Endothelial cell of umbilical vein (primary cell): ENCODE results near the gene ACVR1C. TPM values are rescaled to one million over a fixed set of nuclear protein-coding genes. Genes with fewer than 3 reads are reported as not detected.

Source experiments
- BruUV-seq: library from RNA; stranded (reverse); fragments of 400-500 nt; replicated peaks from 2 replicates; lab custom pipeline; 2021; lab: Mats Ljungman, UMichigan
- CTCF ChIA-PET: fragments of 300-600, 350-600 bp; sonication (Branson Sonifier 250); formaldehyde crosslinking; loops from one replicate; lab custom pipeline; 2021; ENCODE audit warnings: antibody characterized with exemption, inconsistent platforms; lab: Charles Lee
- POLR2A ChIA-PET: fragments of 300-600, 350-600 bp; sonication (Branson Sonifier 250); formaldehyde crosslinking; loops from one replicate; lab custom pipeline; 2021; ENCODE audit warnings: antibody characterized with exemption, inconsistent platforms; lab: Charles Lee
- DNase-seq: peaks from one replicate; pipeline ENCODE4 v3.0.0-alpha.2; 2011; ENCODE audit warnings: low read depth, low spot score
- FAIRE-seq: peaks from 2 replicates; lab custom pipeline; 2011; peaks lifted over from hg19 to GRCh38; lab: Jason Lieb, UNC
- H2AFZ ChIP-seq: 2 replicates; pipeline ENCODE4 v1.6.0; 2012; ENCODE audit warnings: low read depth, low read length, control low read depth, inconsistent platforms
- H3K27ac ChIP-seq: 2 replicates; pipeline ENCODE4 v1.5.1; 2011; ENCODE audit warnings: low read depth, mild to moderate bottlenecking, control low read depth, low read length, moderate library complexity; ENCODE audit not compliant: insufficient read depth
- H3K27me3 ChIP-seq, 2 experiments: 2 replicates each; pipeline versions ENCODE4 v1.6.0 to v1.6.1; 2011; ENCODE audit warnings: low read length in 2 of 2, mixed read lengths in 1 of 2; ENCODE audit not compliant: control insufficient read depth in 2 of 2, insufficient read depth in 2 of 2
- H3K36me3 ChIP-seq, 2 experiments: 2 replicates in 1 of 2; 3 replicates in 1 of 2; pipeline ENCODE4 v1.5.1; 2011; ENCODE audit warnings: low read length in 2 of 2, mild to moderate bottlenecking in 1 of 2, moderate library complexity in 1 of 2; ENCODE audit not compliant: control insufficient read depth in 2 of 2, insufficient read depth in 2 of 2; ENCODE audit errors: extremely low read depth in 1 of 2
- H3K4me1 ChIP-seq: 3 replicates; pipeline ENCODE4 v1.5.1; 2011; ENCODE audit warnings: mild to moderate bottlenecking, low read length; ENCODE audit not compliant: control insufficient read depth, insufficient read depth; ENCODE audit errors: extremely low read depth
- H3K4me2 ChIP-seq: 2 replicates; pipeline ENCODE4 v1.6.1; 2011; ENCODE audit warnings: low read length, control low read depth, mixed read lengths; ENCODE audit not compliant: insufficient read depth
- H3K4me3 ChIP-seq, 3 experiments: fragments of 200-600 bp in 1 of 3; sonication (generic), shearing (Covaris generic) in 1 of 3; replicated peaks in 1 of 3; 2 replicates each; pipeline ENCODE4 v1.5.1; 2011 to 2016; ENCODE audit warnings: control low read depth in 3 of 3, low read length in 3 of 3, mild to moderate bottlenecking in 2 of 3, inconsistent platforms in 1 of 3, low read depth in 1 of 3, moderate library complexity in 1 of 3; ENCODE audit not compliant: insufficient read depth in 1 of 3
- H3K79me2 ChIP-seq: 2 replicates; pipeline ENCODE4 v1.6.0; 2012; ENCODE audit warnings: low read length, inconsistent platforms; ENCODE audit not compliant: control insufficient read depth, insufficient read depth
- H3K9ac ChIP-seq: replicated peaks from 2 replicates; pipeline ENCODE3; 2011; ENCODE audit warnings: low read length, control low read depth; ENCODE audit not compliant: insufficient read depth; ENCODE audit errors: extremely low read depth
- H3K9me1 ChIP-seq: replicated peaks from 3 replicates; pipeline ENCODE4 v1.6.0; 2011; ENCODE audit warnings: mild to moderate bottlenecking, low read length; ENCODE audit not compliant: control insufficient read depth, insufficient read depth; ENCODE audit errors: extremely low read depth
- H3K9me3 ChIP-seq: replicated peaks from 2 replicates; pipeline ENCODE4 v1.5.1; 2012; ENCODE audit warnings: low read length, inconsistent platforms; ENCODE audit not compliant: control insufficient read depth, insufficient read depth
- H4K20me1 ChIP-seq: replicated peaks from 2 replicates; pipeline ENCODE3; 2011; ENCODE audit warnings: mild to moderate bottlenecking, low read length; ENCODE audit not compliant: control insufficient read depth, insufficient read depth; ENCODE audit errors: extremely low read depth
- EZH2 ChIP-seq: IDR thresholded peaks from 2 replicates; pipeline ENCODE4 v1.6.1; 2012; ENCODE audit warnings: borderline replicate concordance, low read depth, mild to moderate bottlenecking, moderate library complexity, low read length, inconsistent platforms; ENCODE audit not compliant: severe bottlenecking
- MAX ChIP-seq: IDR thresholded peaks from 2 replicates; pipeline ENCODE4 v1.6.1; 2011; ENCODE audit not compliant: insufficient read depth, insufficient read length
- dilution Hi-C: fragments of 300-500 bp; cut with MboI; formaldehyde crosslinking; loops from one replicate; pipeline ENCODE4 v1.15.0; 2019; ENCODE audit warnings: low sequenced_read_pairs; ENCODE audit not compliant: extremely low pct_ligation_motif_present
- intact Hi-C: fragments of 100-400 bp; cut with micrococcal nuclease; formaldehyde crosslinking; loops from one replicate; pipeline ENCODE4 v1.10.0; 2022
- polyA plus RNA-seq, 4 experiments: library from polyadenylated mRNA; depleted of rRNA in 3 of 4; stranded (reverse) in 3 of 4; unstranded in 1 of 4; fragments of >200 nt; gene quantifications; 2 replicates each; pipeline versions ENCODE4 v1.2.1 to v1.2.3, GENCODE V29; 2011 to 2012; ENCODE audit warnings: missing spikeins in 1 of 4
- total RNA-seq: library from RNA; stranded (reverse); gene quantifications from 2 replicates; pipeline ENCODE4 v1.2.3, GENCODE V29; 2021
- TF ChIP-seq, protein P1 (sequence below), 2 donors: IDR thresholded peaks; 1 replicate in 1 of 2; 2 replicates in 1 of 2; pipeline ENCODE4 v1.5.1; 2011; ENCODE audit warnings: low read length in 2 of 2, mild to moderate bottlenecking in 2 of 2, moderate library complexity in 2 of 2, control low read depth in 1 of 2, inconsistent platforms in 1 of 2, low read depth in 1 of 2; ENCODE audit not compliant: insufficient read depth in 1 of 2; ENCODE audit errors: extremely low read depth in 1 of 2

Gene ACVR1C
- total and polyA plus RNA-seq, 2 donors (not counting 3 experiments of a cell fraction or from before 2014, with no cell fraction given) = not detected

DNA sequence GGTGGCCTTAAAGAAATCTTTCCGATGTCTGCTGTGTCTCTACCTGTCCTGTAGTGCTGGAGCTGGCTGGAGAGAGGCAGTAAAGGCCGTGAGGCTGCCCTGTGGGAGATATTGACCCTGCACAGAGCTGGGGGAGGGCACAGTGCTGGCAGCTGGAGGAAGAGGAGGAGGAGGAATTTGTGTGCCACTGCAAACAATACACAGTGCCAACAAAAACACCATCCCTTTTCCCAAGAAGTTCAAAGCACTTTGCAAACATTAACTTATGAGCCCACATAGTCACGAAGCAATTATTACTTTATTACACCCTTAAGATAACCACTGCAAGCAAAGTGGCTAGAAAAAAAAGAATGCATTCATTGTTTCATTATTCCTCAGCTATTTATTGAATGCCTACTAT is 139.8 kb downstream of the ACVR1C start:
- H3K4me2 ChIP-seq = no peak overlapping the region

DNA sequence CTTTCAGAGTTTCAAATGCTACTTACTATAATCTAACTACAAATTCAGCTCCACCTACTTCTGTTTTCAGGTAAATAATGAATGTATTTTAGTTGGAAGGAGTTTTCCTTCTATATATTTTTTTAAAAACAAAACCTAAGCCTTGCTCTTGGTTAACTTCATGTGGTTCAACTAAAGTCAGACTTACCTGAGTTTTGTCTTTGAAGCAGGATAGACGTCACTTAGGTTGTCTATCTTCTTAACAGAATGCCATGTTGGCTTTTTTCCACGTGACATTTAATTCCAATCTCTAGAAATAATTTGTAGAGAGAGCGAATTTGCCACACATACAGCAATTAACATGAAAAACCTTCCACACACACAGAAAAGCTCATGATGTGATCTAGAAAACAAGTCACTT is 140.9 kb downstream of the ACVR1C start:
- no peak for FAIRE-seq
- ChIA-PET CTCF (interaction anchor here (1.3 kb wide), 1 partner anchor 15 kb away, joined by 4 read pairs; no protein-coding TSS in a partner anchor), POLR2A (no interaction called here)
- H3K4me2 ChIP-seq = no peak overlapping the region
- H3K27ac ChIP-seq = no peak overlapping the region
- no peak overlapping the region for H3K4me3 ChIP-seq
- H3K4me1 ChIP-seq = peaks cover 5% of the 10 kb centered on the region
- no peak for DNase-seq
- H3K9me3 ChIP-seq = no peaks in the 10 kb centered on the region
- no peaks in the 10 kb centered on the region for H4K20me1 ChIP-seq
- no TSS peak for BruUV-seq
- H3K9ac ChIP-seq = no peak overlapping the region
- no peak overlapping the region for H2AFZ ChIP-seq
- no peak for TF ChIP-seq EZH2
- TF ChIP-seq MAX = no peak
- no peaks in the 10 kb centered on the region for H3K36me3 ChIP-seq
- peaks cover 2 to 5% of the 10 kb centered on the region in 2 experiments for H3K27me3 ChIP-seq
- no peaks in the 10 kb centered on the region for H3K79me2 ChIP-seq
- intact Hi-C loops (no loop called here), dilution Hi-C loops (no loop called here)
- no peaks in the 10 kb centered on the region for H3K9me1 ChIP-seq

More for the DNA sequence above, 139.8 kb downstream of the ACVR1C start:
- Histone ChIP-seq H3K9me1 (no peaks in the 10 kb centered on the region), H3K27me3 (peaks cover 2 to 5% of the 10 kb centered on the region in 2 experiments), H3K79me2 (no peaks in the 10 kb centered on the region), H3K36me3 (no peaks in the 10 kb centered on the region), H3K4me1 (peaks cover 5% of the 10 kb centered on the region), H3K27ac (no peak overlapping the region), H3K9me3 (no peaks in the 10 kb centered on the region), H4K20me1 (no peaks in the 10 kb centered on the region), H3K4me3 (no peak overlapping the region), H2AFZ (peak overlapping the region; percentile 36), H3K9ac (no peak overlapping the region)
- BruUV-seq = no TSS peak
- dilution Hi-C loops (no loop called here), intact Hi-C loops (no loop called here)
- TF ChIP-seq, protein P1, sequence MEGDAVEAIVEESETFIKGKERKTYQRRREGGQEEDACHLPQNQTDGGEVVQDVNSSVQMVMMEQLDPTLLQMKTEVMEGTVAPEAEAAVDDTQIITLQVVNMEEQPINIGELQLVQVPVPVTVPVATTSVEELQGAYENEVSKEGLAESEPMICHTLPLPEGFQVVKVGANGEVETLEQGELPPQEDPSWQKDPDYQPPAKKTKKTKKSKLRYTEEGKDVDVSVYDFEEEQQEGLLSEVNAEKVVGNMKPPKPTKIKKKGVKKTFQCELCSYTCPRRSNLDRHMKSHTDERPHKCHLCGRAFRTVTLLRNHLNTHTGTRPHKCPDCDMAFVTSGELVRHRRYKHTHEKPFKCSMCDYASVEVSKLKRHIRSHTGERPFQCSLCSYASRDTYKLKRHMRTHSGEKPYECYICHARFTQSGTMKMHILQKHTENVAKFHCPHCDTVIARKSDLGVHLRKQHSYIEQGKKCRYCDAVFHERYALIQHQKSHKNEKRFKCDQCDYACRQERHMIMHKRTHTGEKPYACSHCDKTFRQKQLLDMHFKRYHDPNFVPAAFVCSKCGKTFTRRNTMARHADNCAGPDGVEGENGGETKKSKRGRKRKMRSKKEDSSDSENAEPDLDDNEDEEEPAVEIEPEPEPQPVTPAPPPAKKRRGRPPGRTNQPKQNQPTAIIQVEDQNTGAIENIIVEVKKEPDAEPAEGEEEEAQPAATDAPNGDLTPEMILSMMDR (IDR thresholded peaks at IDR 0.05; ENCODE audit: extremely low read depth in 1 of 2, insufficient read depth in 1 of 2, low read depth in 1 of 2, low read length in 2 of 2) = no peak
- CTCF ChIA-PET = interaction anchor here (0.7 to 1.3 kb wide), 3 partner anchors 16 to 523 kb away, joined by 3 to 4 read pairs (median 3); no protein-coding TSS in a partner anchor
- DNase-seq (peak; percentile 57), FAIRE-seq (peak; percentile 15)
- POLR2A ChIA-PET = no interaction called here
